CD14-positive monocyte (primary cell): ENCODE measurements around the gene CRHR2. TPM values are rescaled to one million over a fixed set of nuclear protein-coding genes. Genes with fewer than 3 reads are reported as not detected.

Experiments
- DNase-seq, 3 donors: peaks; one replicate each; pipeline ENCODE4 v3.0.0-alpha.2; 2011 to 2022
- H2AFZ ChIP-seq: 2 replicates; pipeline ENCODE4 v1.6.0; 2012; ENCODE audit warnings: mild to moderate bottlenecking, low read depth, low read length, inconsistent platforms; ENCODE audit not compliant: insufficient read depth, poor library complexity, severe bottlenecking
- H3K27ac ChIP-seq, 2 donors: 1 replicate in 1 of 2; 2 replicates in 1 of 2; pipeline ENCODE4 v1.5.1; 2012 to 2013; ENCODE audit warnings: low read length in 2 of 2, control low read depth in 1 of 2, inconsistent platforms in 1 of 2, low read depth in 1 of 2, mild to moderate bottlenecking in 1 of 2
- H3K27me3 ChIP-seq, 2 donors: one replicate each; pipeline versions ENCODE4 v1.6.0 to v1.6.1; 2011 to 2013; ENCODE audit warnings: low read length in 2 of 2; ENCODE audit not compliant: control insufficient read depth in 2 of 2, insufficient read depth in 2 of 2
- H3K36me3 ChIP-seq, 2 donors: replicated peaks in 1 of 2; 1 replicate in 1 of 2; 2 replicates in 1 of 2; pipeline versions ENCODE4 v1.5.1 to v1.6.1; 2012 to 2013; ENCODE audit warnings: low read length in 2 of 2, control low read depth in 1 of 2, inconsistent platforms in 1 of 2, mild to moderate bottlenecking in 1 of 2; ENCODE audit not compliant: insufficient read depth in 2 of 2, control insufficient read depth in 1 of 2
- H3K4me1 ChIP-seq, 2 donors: 1 replicate in 1 of 2; 2 replicates in 1 of 2; pipeline versions ENCODE4 v1.5.1 to v1.6.1; 2012 to 2013; ENCODE audit warnings: low read length in 2 of 2, control low read depth in 1 of 2, inconsistent platforms in 1 of 2, mild to moderate bottlenecking in 1 of 2, moderate library complexity in 1 of 2; ENCODE audit not compliant: insufficient read depth in 2 of 2, control insufficient read depth in 1 of 2
- H3K4me2 ChIP-seq: replicated peaks from 2 replicates; pipeline ENCODE3; 2012; ENCODE audit warnings: low read length, moderate library complexity, mild to moderate bottlenecking; ENCODE audit not compliant: poor library complexity, severe bottlenecking; ENCODE audit errors: extremely low read depth
- H3K4me3 ChIP-seq, 3 experiments: fragments of 200-600 bp in 1 of 3; sonication (generic) in 1 of 3; replicated peaks in 1 of 3; 1 replicate in 2 of 3; 2 replicates in 1 of 3; pipeline ENCODE4 v1.5.1; 2011 to 2013; ENCODE audit warnings: low read length in 3 of 3, mild to moderate bottlenecking in 3 of 3, control low read depth in 2 of 3, low read depth in 2 of 3, inconsistent platforms in 1 of 3, moderate library complexity in 1 of 3
- H3K79me2 ChIP-seq: 2 replicates; pipeline ENCODE4 v1.6.0; 2012; ENCODE audit warnings: mild to moderate bottlenecking, control low read depth, inconsistent platforms, low read length, moderate library complexity; ENCODE audit not compliant: insufficient read depth
- H3K9ac ChIP-seq: 2 replicates; pipeline ENCODE4 v1.6.0; 2017; ENCODE audit warnings: low read length, mild to moderate bottlenecking; ENCODE audit not compliant: insufficient read depth, poor library complexity, severe bottlenecking
- H3K9me3 ChIP-seq, 2 donors: replicated peaks in 1 of 2; 1 replicate in 1 of 2; 2 replicates in 1 of 2; pipeline versions ENCODE4 v1.5.1 to v1.6.1; 2012 to 2013; ENCODE audit warnings: low read length in 2 of 2, control low read depth in 1 of 2; ENCODE audit not compliant: control insufficient read depth in 1 of 2, insufficient read depth in 1 of 2
- H4K20me1 ChIP-seq: 2 replicates; pipeline ENCODE4 v1.6.0; 2012; ENCODE audit warnings: mild to moderate bottlenecking, low read length, control low read depth, moderate library complexity; ENCODE audit not compliant: insufficient read depth
- H3K27ac Mint-ChIP-seq, 7 donors: one replicate each; pipeline ENCODE4 v1.8.0; 2020; ENCODE audit warnings: mild to moderate bottlenecking in 7 of 7, mixed read lengths in 7 of 7, moderate library complexity in 6 of 7, inconsistent platforms in 2 of 7
- H3K27me3 Mint-ChIP-seq, 3 donors: one replicate each; pipeline ENCODE4 v1.8.0; 2021 to 2022; ENCODE audit warnings: low read depth in 3 of 3, mild to moderate bottlenecking in 3 of 3, mixed read lengths in 3 of 3, moderate library complexity in 3 of 3, inconsistent platforms in 1 of 3
- H3K36me3 Mint-ChIP-seq, 2 donors: one replicate each; pipeline ENCODE4 v1.8.0; 2020; ENCODE audit warnings: mixed read lengths in 2 of 2, inconsistent platforms in 1 of 2, mild to moderate bottlenecking in 1 of 2
- H3K4me1 Mint-ChIP-seq: one replicate; pipeline ENCODE4 v1.8.0; 2020; ENCODE audit warnings: mild to moderate bottlenecking, mixed read lengths
- H3K4me3 Mint-ChIP-seq, 2 donors: one replicate each; pipeline ENCODE4 v1.8.0; 2020; ENCODE audit warnings: mild to moderate bottlenecking in 2 of 2, mixed read lengths in 2 of 2, moderate library complexity in 1 of 2
- H3K9me3 Mint-ChIP-seq, 7 donors: one replicate each; pipeline ENCODE4 v1.8.0; 2020 to 2022; ENCODE audit warnings: mixed read lengths in 7 of 7, mild to moderate bottlenecking in 6 of 7, moderate library complexity in 6 of 7, inconsistent platforms in 2 of 7
- WGBS: methylation state at CpG from one replicate; pipeline ENCODE4 v1.1.5; 2013; ENCODE audit warnings: missing lambda C conversion rate; ENCODE audit not compliant: insufficient coverage; 5-methylcytosine and 5-hydroxymethylcytosine counted together
- intact Hi-C, 2 donors: fragments of 100-400 bp; cut with micrococcal nuclease; formaldehyde crosslinking; loops; one replicate each; pipeline versions ENCODE4 v1.15.0 to v1.15.1; 2023
- polyA plus RNA-seq, 3 donors: library from polyadenylated mRNA; depleted of rRNA in 1 of 3; unstranded in 2 of 3; stranded (reverse) in 1 of 3; fragments of 300-500 nt in 2 of 3; fragments of >200 nt in 1 of 3; fragmentation: Illumina TruSeq in 2 of 3; gene quantifications; 1 replicate in 2 of 3; 2 replicates in 1 of 3; pipeline ENCODE4 v1.2.3, GENCODE V29; 2012 to 2021
- TF ChIP-seq, protein P1 (sequence below): fragments of 200-600 bp; IDR thresholded peaks from one replicate; pipeline ENCODE4 v1.8.0; 2022; ENCODE audit warnings: antibody characterized with exemption, mild to moderate bottlenecking

Gene CRHR2
- polyA plus RNA-seq, 3 donors: not detected

DNA sequence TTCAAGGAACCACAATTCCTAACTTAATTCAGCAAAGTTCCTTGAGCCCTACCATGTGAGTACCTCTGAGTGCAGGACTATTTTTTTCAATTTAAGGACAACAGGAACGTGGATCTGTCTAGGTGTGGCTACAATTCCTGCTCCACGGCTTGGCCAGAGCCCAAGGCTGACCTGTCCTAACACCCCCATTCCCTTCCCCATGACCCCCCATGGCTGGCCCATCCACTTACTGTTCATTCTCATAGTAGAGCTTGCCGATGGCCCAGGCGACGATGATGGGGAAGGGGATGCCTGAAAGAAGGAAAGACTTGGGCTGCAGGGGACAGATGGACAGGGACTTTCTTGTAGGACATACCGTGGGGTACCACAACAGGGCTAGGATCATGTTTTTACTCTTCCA, 20.3 kb downstream of the CRHR2 start:
- TF ChIP-seq, protein P1, sequence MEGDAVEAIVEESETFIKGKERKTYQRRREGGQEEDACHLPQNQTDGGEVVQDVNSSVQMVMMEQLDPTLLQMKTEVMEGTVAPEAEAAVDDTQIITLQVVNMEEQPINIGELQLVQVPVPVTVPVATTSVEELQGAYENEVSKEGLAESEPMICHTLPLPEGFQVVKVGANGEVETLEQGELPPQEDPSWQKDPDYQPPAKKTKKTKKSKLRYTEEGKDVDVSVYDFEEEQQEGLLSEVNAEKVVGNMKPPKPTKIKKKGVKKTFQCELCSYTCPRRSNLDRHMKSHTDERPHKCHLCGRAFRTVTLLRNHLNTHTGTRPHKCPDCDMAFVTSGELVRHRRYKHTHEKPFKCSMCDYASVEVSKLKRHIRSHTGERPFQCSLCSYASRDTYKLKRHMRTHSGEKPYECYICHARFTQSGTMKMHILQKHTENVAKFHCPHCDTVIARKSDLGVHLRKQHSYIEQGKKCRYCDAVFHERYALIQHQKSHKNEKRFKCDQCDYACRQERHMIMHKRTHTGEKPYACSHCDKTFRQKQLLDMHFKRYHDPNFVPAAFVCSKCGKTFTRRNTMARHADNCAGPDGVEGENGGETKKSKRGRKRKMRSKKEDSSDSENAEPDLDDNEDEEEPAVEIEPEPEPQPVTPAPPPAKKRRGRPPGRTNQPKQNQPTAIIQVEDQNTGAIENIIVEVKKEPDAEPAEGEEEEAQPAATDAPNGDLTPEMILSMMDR: no peak

DNA sequence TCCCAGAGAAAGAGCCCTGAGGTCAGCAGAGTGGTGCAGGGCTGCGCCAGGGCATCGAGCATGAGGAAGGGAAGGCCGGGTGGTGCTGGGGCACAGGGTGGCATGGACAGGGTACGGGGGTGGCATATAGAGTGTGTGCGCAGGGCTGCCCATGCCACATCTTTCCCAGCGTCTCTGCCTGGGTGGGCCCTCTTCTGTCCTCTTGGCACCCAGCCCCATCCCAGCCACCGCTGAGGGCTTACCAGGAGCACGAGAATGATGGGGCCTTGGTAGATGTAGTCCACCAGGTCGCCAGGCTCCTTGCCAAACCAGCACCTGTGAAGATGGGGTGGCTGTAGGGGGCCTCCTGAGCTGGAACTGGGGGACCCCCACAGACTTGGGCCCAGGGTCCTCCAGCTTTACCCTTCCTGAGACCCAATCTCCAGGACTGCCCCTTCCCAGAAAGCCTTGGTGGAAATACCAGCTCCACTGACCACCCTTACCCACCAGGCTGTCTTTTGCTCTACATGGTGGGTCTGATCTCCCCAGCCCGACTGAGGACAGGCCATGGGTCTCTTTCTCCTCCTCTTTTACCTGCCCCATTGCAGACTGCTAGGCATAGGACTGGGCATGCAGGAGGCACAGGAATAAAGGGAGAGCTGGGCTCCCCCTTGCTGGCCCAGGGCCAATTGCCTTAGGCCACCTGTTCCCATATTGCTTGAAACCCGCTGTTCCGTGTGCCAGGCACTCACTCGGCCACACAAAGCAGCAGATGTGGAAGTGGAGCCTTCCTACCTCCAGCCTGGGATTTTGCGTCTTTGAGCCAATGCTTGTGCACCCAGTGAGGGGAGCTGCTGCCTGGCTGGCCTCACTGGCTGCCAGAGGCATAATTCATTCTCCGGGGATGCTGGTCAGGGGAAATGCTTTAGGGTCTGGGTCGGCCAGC, 21.7 kb downstream of the CRHR2 start:
- Mint-ChIP-seq H3K4me1 (peaks cover 9% of the 10 kb centered on the region), H3K27me3 (peaks cover 0 to 6% (median 1%) of the 10 kb centered on the region in 3 donors), H3K9me3 (peaks cover 0 to 2% (median 0%) of the 10 kb centered on the region in 7 donors), H3K27ac (no peak overlapping the region), H3K4me3 (no peak overlapping the region), H3K36me3 (no peaks in the 10 kb centered on the region)
- H3K9me3 ChIP-seq: no peaks in the 10 kb centered on the region
- 86% methylated on average over 12 of the region's 16 CpGs for WGBS
- no peaks in the 10 kb centered on the region for H3K36me3 ChIP-seq
- TF ChIP-seq, protein P1: no peak
- H4K20me1 ChIP-seq: no peaks in the 10 kb centered on the region
- intact Hi-C loops: no loop called here
- DNase-seq: no peak
- no peaks in the 10 kb centered on the region for H3K79me2 ChIP-seq
- no peaks in the 10 kb centered on the region for H3K4me1 ChIP-seq
- H3K4me3 ChIP-seq: no peak overlapping the region
- no peak overlapping the region for H3K4me2 ChIP-seq
- H3K9ac ChIP-seq: no peak overlapping the region
- H3K27me3 ChIP-seq: no peaks in the 10 kb centered on the region
- H3K27ac ChIP-seq: no peak overlapping the region
- no peak overlapping the region for H2AFZ ChIP-seq

More for the DNA sequence above, 20.3 kb downstream of the CRHR2 start:
- Histone ChIP-seq H4K20me1 (no peaks in the 10 kb centered on the region), H3K27ac (no peak overlapping the region), H3K4me3 (no peak overlapping the region), H3K9ac (no peak overlapping the region), H3K9me3 (no peaks in the 10 kb centered on the region), H3K36me3 (no peaks in the 10 kb centered on the region), H3K79me2 (no peaks in the 10 kb centered on the region), H3K27me3 (no peaks in the 10 kb centered on the region), H3K4me2 (no peak overlapping the region), H3K4me1 (no peaks in the 10 kb centered on the region), H2AFZ (no peak overlapping the region)
- intact Hi-C loops: no loop called here
- 94% methylated on average over 2 of the region's 6 CpGs for WGBS
- DNase-seq: no peak
- Mint-ChIP-seq H3K4me3 (no peak overlapping the region), H3K36me3 (no peaks in the 10 kb centered on the region), H3K27me3 (peaks cover 2 to 9% (median 3%) of the 10 kb centered on the region in 3 donors), H3K9me3 (peaks cover 0 to 4% (median 0%) of the 10 kb centered on the region in 7 donors), H3K4me1 (peaks cover 9% of the 10 kb centered on the region), H3K27ac (no peak overlapping the region)
